ENCODE measurements around the gene ZNF57.
"Not testable (repeated sequence)": the region's sequence is repeated elsewhere in the genome, so short reads cannot be mapped to it uniquely, and the experiment has no call there.

- not testable (repeated sequence) for TF ChIP-seq POLR2AphosphoS5 (IDR thresholded peaks at IDR 0.05; ENCODE audit: low read depth); CTCF (conservative IDR thresholded peaks at IDR 0.05; ENCODE audit: low read depth in 2 of 2); REST (IDR thresholded peaks at IDR 0.05; ENCODE audit: unreplicated experiment); EZH2 (IDR thresholded peaks at IDR 0.05; ENCODE audit: low read depth, unreplicated experiment)
These were observed 10.2 kb upstream of the ZNF57 start for GRCh38 chr19:2890531-2890930.
